Inflammatory macrophage treated with lipopolysaccharide for 4 hours (primary cell): ENCODE data around the gene ZFP64.
"Not testable (repeated sequence)": the region's sequence is repeated elsewhere in the genome, so short reads cannot be mapped to it uniquely, and the experiment has no call there.

Experiments used
- DNase-seq: peaks from one replicate; pipeline ENCODE4 v3.0.0-alpha.2; 2020

Gene ZFP64

DNA sequence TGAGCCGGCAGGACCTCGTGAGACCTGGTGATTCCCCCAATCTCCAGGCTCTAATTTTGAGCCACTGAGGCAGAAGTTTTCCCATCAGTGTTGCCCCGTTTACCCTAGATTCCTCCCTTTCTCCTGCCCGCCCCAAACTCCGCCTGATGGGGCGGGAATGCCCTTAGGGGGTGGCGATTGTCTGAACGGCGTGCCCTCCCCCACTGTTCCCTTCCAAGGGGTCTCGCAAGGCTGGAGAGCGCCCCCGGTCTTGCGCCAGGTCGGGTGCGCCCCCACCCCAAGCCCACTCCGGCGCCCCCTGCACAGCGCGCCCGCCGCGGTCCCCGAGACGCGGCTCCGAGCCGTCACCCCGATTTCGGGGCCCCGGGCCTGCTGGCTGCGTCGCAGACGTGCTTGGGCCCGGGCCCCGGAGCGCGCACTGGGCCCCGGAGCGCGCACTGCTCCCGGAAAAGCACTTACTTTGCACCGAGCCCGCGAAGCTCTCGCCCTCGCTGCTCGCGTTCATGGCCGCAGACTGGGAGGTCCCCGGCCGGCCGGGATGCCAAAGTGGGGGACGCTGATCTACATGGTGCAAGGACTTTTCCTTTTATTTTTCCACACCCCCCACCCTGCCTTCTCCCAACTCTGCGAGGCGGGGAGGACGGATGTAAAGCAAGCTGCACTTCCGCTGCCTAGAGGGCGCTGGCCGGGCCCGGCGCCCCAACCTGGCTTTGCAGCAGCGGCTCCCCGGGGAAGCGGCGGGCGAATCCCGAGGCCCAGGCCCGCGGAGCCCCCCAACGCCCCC lies at the start of gene ZFP64:
Gene ZFP64 (minus strand): TSS at position 648 of the 784 bp plus-strand sequence. CDS start 143 bp downstream, at position 505.
- peak; percentile 70 for DNase-seq

- DNase-seq: no peak
Measured at GRCh38 chr20:52240802-52241201, 49.2 kb upstream of the ZFP64 start.

GRCh38 chr20:52239102-52239501 lies 47.5 kb upstream of the ZFP64 start:
- no peak for DNase-seq

- no peak for DNase-seq
Measured at GRCh38 chr20:52236292-52236691, 44.7 kb upstream of the ZFP64 start.

GRCh38 chr20:52235129-52235528 lies 43.5 kb upstream of the ZFP64 start:
- no peak for DNase-seq

DNA sequence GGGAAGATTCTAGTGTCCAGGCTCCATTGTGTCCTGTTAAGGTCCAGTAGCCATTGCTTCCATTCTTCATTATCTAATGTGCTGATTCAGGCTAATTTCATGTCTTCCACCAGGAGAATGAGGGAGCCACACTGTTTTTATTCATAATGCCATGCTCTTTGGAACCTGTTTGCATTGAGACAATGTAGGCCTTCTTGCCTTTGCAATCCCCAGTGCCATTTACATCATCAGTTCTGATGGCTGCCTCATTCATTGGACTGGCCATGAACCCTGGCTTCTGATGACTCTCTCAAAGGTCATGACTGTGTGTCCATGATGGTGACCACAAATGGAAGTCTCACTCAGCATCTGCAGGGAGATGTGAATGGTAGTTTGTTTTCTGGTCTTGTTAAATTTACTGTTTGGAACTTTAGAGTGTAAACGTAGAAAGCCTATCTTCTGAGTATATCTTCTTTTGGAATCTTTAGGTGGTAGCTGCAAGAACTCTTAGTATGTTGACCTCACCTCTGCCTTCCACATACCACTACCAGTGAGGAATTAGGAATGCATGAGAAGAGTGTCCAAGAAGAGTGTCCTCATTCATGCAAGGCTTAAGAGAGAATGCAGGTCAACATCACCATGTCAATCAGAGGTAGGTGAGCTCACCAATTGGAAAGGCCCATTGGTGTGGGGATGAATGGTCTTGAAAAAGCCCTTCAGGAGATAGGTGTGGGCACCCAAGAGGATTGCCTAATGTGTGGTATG lies 42.9 kb upstream of the ZFP64 start:
- DNase-seq: no peak

DNA sequence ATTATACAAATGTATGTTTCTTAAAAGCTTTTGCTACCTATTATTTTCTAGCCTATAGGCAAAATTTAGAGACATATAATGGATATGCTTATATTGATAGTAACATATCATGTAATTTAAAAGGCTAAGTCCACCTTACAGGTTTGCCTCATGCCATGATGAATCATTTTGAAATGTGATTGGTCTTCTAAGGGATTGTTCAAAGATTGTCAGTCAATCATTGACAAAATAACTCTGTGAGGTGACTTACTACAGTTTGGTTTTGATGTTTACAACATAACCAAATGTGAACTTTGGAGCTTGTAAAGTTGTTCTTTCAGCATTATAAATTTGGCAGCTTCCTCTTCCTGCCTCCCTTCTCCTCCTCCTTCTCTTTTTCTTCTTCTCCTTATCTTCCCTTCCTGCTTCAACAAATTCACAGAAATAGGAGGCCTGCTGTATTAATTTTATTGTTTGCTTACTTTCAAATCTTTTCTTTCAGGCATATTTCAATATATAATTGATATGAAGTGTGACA lies 39.7 kb upstream of the ZFP64 start:
- DNase-seq: no peak

DNA sequence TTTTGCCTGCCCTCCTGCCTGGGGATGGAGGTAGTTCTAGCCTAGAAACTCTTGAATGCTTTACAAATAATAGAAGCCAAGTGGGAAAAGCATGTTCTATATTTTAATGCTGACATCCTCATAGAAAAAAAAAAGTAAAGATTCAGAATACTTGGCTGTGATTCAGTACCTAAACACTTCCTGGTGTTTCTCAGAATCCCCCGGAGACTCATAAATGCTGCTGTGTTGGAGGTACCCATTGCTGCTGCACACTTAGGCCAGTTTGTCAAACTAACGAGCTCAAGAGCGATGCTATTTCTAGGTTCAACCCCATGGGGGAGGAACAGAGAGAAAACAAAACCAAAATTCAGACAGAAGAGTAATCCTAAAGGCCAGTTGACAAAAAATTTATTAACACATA lies 38.8 kb upstream of the ZFP64 start:
- DNase-seq: no peak

DNA sequence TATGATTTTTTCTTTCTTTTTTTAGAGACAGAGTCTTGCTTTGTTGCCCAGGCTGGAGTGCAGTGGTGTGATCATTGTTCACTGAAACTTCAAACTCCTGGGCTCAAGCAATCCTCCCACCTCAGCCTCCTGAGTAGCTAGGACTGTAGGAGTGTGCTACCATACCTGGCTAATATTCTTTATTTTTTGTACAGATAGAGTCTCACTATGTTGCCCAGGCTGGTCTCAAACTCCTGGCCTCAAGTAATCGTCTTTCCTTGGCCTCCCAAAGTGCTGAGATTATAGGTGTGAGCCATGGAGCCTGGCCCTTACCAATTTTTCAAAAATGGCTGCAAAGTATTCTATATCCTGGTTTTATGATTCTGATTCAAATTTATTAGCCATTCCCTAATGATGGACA lies 37.8 kb upstream of the ZFP64 start:
- not testable (repeated sequence) for DNase-seq

DNA sequence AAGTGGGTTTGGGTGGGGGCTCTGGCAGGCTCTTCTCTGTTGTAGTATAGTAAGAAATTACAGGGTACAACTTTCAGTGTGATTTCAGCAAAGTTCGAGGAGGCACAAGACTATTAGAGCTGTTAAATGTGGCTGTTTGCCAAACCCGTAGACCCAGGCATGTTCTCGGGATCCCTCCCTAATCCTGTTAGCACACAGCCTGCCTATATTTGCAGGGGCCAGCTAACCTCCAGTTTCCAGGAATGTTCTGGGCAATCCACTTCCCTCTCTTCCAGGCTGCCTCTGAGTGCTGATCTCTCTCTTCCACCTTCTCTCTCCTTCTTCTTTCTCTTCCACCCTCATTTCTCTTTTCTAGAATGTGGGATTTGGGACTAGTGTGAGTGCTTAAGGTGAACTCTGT lies 34.8 kb upstream of the ZFP64 start:
- no peak for DNase-seq

GRCh38 chr20:52224920-52225319 lies 33.3 kb upstream of the ZFP64 start:
- DNase-seq: no peak

- DNase-seq: not testable (repeated sequence)
Measured at GRCh38 chr20:52221362-52221761, 29.8 kb upstream of the ZFP64 start.

GRCh38 chr20:52220891-52221290 lies 29.3 kb upstream of the ZFP64 start:
- DNase-seq: not testable (repeated sequence)

DNA sequence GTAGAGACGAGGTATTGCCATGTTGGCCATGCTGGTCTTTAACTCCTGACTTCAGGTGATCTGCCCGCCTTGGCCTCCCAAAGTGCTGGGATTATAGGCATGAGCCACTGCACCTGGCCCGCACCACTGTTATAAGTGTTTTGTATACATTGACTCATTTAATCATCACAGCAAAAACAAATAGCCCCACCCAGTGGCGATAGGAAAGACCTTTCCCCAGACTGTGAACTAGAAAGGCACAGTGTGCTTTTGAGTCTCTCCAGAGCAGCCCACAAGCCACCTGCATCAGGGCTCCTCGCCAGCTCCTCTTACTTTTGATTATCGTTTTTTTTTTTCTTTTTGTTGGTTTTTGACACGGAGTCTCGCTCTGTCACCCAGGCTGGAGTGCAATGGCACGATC lies 27.9 kb upstream of the ZFP64 start:
- no peak for DNase-seq

- DNase-seq: no peak
Measured at GRCh38 chr20:52217689-52218395, 26.3 kb upstream of the ZFP64 start.

GRCh38 chr20:52213995-52214394 lies 22.4 kb upstream of the ZFP64 start:
- DNase-seq: no peak

- no peak for DNase-seq
Measured at GRCh38 chr20:52212943-52213342, 21.4 kb upstream of the ZFP64 start.

DNA sequence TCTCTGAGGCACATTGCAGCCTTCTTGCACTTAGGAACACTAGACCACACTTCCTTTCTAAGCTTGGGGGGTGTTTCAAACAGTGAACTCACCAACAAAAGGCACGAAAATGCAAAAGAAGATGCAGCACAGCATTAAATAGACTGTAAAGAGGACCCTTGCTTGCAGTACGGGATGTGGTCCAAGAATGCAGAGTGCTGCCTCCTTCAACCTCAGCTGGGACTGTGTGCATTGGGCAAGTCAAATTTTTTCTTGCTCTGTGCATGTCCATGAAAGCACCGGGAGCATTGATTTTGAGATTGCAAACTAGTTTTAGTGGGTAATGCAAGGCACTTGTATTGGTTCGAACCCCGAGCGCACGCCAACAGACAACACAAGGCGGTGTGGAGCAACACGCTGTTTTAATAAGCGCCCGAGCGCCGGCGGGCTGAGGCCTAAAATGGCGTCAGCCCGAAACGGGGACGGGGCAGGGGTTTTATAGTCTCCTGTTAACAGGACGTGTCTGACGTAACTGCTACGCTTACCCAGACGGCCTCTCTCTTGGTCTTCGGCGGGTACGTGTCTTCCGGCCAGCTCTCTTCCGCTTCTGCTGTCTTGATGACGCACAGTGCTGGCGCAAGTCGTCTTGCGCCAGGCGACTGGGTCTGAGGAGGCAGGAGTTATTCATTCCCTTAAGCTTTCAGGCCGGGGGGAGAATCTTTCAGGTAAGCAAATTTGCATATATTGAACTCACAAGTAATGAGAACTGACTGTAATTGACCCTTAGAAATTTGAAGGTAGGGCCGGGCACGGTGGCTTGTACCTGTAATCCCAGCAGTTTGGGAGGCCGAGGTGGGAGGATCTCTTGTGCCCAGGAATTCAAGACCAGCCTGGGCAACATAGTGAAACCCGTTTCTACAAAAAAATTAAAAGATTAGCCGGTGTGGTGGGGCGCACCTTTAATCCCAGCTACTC lies 18.7 kb upstream of the ZFP64 start:
- no peak for DNase-seq

DNA sequence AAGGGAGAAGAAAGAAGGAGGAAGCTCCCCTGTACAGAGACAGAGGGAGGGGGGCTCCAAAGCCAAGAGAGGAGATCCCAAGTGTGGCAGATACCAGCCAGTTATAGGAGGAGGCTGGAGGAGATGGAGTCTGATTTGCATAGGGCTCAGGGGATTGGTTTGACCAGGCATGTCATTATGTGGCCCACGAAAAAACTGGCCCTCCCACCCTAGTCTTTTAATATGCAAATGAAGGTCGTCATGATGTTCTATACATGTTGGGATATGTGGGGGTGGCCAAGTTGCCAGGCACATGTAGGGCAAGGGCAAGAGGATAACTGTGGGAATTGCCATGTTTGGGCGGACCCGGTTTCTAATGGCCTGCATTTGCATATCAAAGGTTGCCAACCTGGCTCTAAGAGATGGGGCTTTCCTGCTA lies 17.6 kb upstream of the ZFP64 start:
- DNase-seq: no peak

GRCh38 chr20:52207020-52207810 lies 15.6 kb upstream of the ZFP64 start:
- DNase-seq: no peak

GRCh38 chr20:52204136-52204535 lies 12.6 kb upstream of the ZFP64 start:
- DNase-seq: no peak
